ENCODE data around the gene UTS2.
A peak's percentile ranks its signal among the peaks of the same experiment; 100 is the strongest.

Gene UTS2

DNA sequence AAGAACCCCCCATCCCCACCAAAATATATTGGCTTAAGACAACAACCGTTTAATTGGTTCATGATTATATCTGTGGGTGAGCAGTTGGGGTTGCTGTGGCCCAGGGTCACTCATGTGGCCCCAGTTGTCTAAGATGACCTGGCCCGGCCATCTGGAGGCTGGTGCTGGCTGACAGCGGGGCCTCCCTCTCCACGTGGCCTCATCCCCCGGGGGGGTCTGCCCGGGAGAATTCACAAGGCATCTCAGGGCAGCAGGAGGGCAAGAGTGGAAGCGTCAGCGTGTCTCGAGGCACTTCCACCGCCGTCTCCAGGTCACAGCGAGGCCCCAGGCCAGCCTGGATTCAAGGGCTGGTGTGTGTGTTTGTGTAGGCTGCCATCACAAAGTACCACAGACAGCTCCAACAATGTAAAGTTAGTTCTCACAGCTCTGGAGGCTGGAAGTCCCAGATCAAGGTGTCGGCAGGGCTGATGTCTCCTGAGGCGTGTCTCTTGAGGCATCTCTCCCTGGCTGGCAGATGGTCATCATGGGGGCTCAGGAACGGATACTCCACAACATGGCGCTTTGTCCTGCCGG is 11.0 kb upstream of the UTS2 start:
- no peak for DNase-seq (ENCODE audit: low spot score)

DNA sequence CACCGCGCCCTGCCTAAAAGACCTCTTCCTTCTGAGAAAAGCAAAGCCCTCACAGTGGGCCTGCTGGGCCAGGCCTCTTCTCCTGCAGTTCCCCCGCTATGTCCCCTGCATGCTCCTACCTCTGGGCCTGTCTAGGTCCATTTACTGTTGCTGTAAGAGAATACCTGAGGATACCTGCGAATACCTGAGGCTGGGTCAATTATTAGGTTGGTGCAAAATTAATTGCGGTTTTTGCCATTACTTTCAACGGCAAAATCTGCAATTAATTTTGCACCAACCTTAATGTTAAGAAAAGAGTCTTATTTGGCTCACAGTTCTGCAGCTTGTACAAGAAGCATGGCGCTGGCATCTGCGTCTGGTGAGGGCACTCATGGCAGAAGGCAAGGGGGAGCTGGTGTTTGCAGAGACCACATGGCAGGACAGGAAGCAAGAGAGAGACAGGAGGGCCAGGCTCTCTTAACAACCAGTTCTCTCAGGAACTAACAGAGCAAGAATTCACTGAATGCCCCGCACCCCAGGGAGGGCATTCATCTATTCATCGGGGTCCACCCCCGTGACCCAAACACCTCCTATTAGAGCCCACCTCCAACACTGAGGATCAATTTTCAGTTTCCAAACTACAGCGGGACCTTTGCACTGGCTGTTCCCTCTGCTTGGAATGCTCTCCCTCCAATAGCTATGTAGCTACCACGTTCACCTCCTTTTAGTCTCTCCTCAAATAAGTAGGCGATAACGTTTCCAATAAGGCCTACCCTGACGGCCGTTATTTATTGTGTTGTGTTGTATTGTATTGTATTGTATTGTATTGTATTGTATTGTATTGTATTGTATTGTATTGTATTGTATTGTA is 9.6 kb upstream of the UTS2 start:
- DNase-seq (ENCODE audit: low spot score): no peak

DNA sequence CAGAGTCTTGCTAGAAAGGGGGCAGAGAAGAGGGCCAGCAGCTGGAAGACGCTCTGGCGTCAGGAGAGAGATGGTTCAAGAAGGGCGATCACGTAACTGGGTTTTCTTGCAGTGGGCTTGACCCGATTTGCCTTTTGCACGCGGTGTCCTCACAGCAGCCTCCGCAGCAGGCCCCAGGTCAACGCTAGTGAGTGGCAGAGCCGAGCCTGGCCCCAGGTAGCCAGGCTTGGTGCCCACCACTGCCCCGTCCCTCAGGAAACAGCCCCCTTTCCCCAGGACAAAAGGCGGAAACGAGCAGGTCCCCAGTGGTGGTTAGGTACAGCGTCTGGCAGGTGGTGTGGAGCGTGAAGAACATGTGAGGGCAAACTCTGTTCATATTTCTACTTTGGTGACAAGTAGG is 8.6 kb upstream of the UTS2 start:
- DNase-seq (ENCODE audit: low spot score): no peak

DNA sequence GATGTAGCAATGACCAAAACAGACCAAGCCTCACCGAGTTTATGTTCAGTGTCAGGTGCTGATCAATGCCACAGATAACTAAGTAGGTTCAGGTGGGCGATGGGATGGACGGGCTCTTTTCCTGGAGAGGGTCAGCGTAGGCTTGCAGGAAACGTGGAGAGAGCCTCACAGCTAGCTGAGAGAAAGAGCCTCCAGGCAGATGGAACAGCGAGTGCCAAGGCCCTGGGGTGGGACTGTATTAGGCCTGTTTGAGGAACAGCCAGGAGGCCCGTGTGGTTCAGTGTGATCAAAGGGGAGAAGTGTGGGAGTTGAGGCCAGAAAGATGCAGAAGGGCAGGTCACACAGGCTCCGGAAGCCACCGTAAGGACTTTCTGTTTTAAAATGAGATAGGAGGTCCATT is 7.3 kb upstream of the UTS2 start:
- no peak for DNase-seq (ENCODE audit: low spot score)

DNA sequence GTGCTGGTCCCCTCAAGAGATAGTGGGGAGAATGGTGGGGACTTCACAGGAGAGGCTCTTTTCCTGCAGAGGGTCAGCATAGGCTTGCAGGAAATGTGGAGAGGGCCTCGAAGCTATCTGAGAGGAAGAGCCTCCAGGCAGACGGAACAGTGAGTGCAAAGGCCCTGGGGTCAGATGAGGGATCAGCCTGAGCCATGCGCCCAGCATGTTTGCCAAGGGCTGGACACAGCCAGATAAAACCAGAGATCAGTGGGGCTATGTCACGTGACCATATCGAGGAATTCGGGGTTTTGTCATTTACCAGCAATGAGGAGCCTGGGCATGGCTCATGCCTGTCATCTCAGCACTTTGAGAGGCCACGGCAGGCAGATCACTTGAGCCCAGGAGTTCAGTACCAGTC is 6.5 kb upstream of the UTS2 start:
- DNase-seq (ENCODE audit: low spot score): no peak

DNA sequence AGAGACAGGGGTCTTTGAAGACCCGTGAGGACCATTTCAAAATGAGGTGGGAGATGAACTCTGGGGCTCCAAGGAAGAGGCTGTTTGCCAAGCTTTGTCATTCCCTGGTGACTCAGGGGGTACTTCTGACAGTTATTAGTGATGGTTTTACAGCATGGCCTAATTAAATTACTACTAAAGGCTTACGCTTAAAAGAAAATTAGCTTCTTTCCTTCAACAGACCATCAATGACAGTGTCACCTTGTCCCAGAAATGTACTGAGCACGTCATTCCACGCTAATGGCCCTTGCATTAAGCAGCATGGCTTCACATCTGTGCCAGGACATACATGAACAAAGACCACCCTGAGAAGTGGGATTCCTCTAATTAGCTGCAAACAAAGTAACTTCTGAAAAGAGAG is 5.1 kb upstream of the UTS2 start:
- no peak for DNase-seq (ENCODE audit: low spot score)

DNA sequence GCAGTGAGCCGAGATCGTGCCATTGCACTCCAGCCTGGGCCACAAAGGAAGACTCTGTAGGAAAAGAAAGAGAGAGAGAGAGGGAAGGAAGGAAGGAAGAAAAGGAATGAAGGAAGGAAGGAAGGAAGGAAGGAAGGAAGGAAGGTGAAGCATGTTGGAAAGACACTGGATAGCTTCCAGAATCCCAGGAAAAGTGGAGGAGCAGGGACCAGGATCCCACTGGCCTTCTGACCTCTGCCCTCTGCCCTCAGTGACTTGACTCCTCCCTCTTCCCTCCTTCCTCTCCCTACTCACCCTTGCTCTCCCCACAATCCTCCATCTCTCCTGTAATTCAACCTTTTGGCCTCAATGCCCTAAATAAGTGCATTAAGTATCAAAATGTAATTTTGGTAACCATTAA is 4.1 kb upstream of the UTS2 start:
- DNase-seq (ENCODE audit: low spot score): no peak

DNA sequence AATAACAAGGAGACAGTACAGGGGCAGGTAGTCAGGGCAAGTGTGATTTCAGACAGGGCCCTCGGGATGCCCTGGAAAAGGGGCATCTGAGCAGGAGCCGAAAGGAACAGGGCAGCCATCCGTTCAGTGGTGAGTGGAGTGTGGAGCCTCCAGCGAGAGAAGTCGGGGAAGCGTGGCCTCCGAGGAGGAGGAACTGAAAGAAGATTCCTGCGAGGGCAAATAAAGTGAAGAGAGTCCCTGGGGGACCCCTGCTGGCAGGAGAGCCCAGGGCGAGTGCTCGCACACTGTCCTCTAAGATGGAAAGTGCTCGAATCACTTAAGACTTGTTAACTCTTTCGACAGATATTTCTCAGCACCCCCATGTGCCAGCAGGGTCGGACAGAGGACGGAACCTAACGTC is 3.5 kb upstream of the UTS2 start:
- DNase-seq (ENCODE audit: low spot score): peak; percentile 6

DNA sequence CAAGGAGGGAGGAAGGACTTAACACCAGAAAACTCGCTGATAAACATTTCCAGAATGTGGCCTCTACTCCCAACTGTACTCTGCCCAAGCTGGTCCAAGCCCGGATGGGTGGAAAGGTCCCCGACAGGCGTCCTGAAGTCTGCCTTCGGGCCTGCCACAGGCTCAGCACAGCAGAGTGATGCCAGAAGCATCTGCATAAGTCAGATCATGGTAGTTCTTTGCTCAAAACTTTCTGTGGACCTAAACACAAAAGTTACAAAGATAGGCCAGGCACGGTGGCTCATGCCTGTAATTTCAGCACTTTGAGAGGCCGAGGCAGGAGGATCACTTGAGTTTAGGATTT is 790 bp upstream of the UTS2 start:
- no peak for DNase-seq (ENCODE audit: low spot score)

DNA sequence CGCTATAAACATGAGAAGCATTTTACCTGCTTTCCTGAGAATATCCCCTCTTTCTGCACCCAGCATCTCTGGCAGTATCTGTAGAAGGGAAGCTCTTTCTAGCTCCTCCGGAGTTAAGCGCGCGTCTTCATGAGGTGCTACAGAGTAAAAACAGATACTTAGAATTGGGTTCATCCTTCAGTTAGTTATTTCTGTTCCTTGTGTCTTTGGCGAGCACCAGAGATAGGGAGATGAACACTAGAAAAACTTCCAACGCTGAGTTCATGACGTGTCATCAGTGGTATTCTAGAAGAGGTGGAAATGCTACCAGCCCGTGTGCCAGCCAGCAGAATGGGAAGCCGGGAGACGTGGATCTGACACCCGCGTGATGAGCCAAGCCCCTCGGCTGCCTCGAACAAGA is 2.1 kb downstream of the UTS2 start:
- no peak for DNase-seq (ENCODE audit: low spot score)

DNA sequence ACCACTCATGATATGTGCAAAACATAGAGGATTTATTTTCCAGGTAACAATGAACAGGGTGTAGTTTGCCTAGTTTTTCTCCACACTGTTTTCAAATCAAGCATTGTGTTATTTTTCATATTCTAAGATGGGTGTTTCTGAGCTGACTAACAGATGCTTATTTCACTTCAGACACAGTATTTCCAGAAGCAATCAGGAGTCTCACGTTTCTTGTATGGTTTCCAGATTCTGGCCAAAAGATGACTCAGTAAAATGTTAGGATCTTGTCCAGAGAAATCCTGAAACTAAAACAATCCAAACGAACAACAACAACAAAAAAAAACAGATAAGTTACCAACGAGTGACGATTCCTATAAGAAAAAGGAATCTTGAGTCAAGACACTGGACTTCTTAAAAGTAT is 5.3 kb downstream of the UTS2 start:
- DNase-seq (ENCODE audit: low spot score): no peak

DNA sequence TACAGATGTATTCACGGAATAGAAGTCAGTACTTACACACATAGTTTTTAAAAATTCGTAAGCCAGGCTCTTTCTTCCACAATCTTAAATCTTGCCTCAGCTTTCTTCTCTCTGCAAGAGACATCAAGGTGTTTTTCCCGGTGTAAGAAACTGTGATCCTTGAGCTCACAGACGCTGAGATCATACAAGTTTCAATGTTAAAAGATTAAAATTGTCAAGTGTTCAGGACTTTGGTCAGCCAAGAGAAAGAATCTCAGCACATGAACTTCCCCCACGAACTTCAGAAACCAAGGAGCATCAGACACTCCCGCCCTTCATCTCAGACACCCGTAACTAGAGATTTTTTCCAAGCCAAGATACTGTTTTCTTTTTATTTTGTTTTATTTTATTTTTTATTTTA is 6.2 kb downstream of the UTS2 start:
- DNase-seq (ENCODE audit: low spot score): no peak

DNA sequence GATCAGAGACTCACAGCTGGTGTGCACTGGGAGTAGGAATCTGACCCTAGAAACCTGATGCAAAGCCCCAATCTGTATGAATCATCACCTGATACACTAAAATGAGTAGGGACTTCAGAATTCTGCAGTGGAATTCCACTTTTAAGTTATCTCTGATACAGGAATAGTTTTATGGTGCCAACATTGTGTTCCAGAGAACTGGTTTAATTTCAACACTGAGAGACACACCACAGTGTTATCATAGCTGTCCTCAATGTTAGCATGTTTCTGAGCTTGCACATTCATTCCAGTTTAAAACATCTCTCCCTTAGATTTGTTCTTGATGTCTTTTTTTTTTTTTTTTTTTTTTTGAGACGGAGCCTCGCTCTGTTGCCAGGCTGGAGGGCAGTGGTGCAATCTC is 7.1 kb downstream of the UTS2 start:
- no peak for DNase-seq (ENCODE audit: low spot score)

DNA sequence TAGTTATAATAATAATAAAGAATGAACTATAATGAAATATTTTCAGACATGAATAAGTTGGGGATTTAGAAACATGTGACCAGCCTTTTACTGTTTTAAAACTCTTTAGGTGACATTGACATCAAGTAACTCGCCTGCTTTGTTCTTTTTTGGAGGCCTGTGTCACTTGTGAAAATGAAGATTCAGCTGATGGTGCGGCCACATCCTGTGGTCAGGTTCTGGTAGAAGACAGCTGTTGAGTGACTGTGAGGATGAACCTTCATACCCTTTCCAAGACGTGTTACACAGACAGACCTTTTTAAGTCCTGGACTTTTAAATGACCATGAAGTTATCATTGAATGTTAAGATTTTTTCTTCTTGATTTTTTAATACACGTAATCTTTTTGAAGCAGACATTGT is 10.3 kb downstream of the UTS2 start:
- DNase-seq (ENCODE audit: low spot score): no peak

DNA sequence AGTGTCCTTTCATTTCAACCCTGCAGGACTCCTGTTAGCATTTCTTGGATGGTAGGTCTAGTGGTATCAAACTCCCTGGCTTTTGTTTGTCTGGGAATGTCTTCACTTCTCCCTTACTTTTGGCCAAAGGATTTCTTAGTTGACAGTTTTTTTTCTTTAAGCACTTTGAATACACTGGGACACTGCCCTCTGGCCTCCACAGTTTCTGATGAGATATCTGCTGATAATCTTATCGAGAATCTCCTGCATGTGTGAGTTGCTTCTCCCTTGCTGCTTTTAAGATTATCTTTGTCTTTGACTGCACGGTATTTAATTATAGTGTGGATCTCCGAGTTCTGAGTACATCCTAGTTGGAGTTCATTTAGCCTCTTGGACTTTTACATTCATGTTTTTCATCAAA is 13.3 kb downstream of the UTS2 start:
- no peak for DNase-seq (ENCODE audit: low spot score)

DNA sequence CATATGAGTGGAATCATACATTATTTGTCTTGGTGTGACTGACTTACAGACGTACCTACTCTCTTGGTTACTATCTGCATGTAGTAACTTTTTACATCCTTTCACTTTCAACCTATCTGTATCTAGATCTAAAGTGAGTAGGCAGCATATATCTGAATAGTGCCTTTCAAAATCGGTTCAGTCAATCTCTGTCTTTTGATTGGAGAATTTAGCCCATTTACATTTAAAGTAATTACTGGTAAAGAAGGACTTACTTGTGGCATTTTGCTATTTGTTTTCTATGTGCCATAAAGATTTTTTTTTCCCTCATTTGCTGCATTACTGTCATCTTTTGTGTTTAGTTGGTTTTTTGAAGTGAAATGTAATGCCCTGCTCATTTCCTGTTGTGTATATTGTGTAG is 14.2 kb downstream of the UTS2 start:
- DNase-seq (ENCODE audit: low spot score): no peak

DNA sequence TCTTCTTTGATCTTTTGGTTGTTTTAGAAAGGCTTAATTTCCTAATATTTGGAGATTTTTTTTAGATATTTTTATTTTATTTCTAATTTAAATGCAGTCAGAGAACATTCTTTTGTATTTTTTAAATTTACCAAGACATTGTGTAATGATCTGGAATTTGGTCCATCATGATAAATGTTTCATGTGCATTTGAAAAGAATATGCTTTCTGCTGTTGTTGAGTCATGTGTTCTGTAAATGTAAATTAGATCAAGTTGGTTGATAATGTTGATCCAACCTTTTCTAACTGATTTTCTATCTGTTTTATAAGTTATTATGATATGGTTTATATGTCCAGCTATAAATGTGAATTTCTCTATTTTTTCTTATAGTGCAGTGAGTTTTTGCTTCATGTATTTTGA is 19.8 kb downstream of the UTS2 start:
- no peak for DNase-seq (ENCODE audit: low spot score)

DNA sequence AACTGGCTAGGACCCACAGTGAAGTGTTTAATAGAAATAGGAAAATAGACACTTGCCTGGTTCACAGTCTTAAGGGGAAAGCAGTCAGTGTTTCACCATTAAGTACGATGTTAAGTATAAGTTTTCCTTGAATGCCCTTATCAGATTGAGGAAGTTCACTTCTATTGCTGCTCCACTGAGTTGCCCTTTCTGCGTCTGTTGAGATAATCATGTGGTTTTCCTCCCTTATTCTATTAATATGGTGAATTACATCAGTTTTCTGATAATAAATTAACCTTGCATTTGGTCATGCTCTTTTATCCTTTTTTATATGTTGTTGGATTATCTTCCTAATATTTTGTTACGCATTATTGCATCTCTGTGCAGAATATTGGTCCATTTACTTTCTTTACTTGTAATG is 21.4 kb downstream of the UTS2 start:
- no peak for DNase-seq (ENCODE audit: low spot score)

DNA sequence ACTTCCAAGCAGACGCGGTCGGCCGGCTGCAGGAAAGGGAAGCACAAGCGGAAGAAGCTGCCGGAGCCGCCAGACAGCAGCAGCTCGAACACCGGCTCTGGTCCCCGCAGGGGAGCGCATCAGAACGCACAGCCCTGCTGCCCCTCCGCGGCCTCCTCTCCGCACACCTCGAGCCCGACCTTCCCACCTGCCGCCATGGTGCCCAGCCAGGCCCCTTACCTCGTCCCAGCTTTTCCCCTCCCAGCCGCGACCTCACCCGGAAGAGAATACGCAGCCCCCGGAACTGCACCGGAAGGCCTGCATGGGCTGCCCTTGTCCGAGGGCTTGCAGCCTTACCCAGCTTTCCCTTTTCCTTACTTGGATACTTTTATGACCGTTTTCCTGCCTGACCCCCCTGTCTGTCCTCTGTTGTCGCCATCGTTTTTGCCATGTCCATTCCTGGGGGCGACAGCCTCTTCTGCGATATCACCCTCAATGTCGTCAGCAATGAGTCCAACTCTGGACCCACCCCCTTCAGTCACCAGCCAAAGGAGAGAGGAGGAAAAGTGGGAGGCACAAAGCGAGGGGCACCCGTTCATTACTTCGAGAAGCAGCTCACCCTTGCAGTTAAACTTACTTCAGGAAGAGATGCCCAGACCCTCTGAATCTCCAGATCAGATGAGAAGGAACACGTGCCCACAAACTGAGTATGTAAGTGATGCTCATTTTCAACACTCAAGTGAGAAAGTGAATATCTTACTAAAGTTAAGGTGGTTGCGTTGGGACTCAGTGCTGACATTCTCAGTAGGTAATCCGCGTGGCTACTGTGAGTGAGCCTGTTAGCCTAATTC is 25.5 kb downstream of the UTS2 start:
- DNase-seq (ENCODE audit: low spot score): no peak

DNA sequence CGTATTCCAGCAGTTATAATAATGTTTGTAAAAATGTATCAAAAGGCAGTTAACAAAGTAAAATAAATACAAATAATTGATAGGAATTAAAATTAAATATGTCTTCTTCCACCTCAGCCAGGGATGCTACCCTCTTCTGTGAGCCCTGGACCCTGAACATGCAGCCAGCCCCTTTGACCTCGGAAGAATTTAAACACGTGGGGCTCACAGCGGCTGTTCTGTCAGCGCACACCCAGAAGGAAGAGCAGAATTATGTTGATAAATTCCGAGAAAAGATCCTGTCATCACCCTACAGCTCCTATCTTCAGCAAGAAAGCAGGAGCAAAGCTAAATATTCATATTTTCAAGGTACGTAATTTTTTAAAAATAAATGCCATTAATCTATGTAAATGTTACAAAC is 26.5 kb downstream of the UTS2 start:
- DNase-seq (ENCODE audit: low spot score): no peak

DNA sequence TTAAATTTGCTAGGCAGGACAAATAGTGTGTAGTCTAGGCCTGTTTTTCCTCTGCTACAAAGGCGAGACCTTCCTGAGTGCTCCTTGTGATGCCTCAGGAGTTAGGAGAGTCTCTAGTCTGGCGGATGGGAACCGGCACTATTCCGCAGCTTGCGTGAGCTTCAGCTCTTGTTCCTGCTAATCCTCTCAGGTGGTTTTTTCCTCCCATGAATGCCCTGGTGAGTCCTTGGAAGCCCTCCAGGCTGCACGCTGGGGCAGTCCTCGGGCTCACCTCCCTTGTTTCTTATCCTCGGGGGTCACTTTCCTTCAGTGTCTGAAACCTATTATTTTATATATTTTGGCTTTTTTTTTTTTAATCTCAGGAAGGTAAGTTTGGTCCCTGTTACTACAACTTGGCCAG is 28.2 kb downstream of the UTS2 start:
- no peak for DNase-seq (ENCODE audit: low spot score)

DNA sequence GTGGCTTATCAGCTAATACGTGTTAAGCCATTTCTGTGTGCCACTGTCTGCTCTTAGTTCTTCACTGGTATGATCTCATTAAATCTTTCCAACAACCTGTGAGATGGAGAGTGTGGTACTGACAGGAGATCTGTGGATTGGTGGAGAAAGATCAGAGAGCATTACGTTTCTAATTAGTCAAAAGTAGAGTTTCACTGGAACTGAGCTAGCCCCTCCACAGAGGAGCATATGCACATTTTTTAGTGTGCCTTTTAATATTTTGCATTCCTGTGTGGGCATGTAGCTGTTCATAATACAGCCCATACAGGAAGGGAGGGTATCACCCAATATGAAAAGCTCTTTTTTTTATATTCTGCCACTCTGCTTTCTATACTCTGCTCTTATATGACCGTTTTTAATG is 31.6 kb downstream of the UTS2 start:
- DNase-seq (ENCODE audit: low spot score): no peak

DNA sequence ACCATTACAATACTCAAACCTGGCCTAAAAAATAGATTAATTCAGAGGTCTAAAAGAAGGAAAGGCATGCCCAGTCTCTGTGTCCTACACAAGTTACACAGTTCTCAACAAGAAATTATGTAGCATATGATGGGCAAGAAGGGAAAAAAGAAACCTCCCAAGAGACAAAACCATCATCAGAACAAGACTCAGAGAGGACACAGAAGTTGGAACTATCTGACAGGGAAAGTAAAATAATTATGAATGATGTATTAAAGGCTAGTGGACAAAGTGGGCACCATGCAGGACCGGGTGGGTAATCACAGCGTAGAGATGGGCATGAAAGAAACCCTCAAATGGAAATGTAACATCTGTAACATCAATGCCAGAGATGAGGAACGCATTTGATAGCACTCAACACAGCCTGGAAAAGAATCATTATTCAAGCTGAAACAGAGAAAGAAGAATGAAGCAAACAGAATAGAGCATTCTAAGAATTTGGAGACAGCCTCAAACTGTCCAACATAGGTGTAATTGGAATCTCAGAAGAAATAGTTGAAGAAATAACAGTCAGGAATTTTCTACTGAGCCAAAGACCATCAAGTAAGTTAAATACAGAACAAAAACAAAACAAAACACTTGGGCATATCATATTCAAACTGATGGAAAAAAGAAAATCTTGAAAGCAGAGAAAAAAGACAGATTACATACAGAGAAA is 39.0 kb downstream of the UTS2 start:
- DNase-seq (ENCODE audit: low spot score): no peak

Measured in germinal center (tissue), 1 donor.